DOHH2 (cell line): ENCODE measurements around the gene SH2D1B.

ENCODE experiments used
- H3F3A ChIP-seq: fragments of 200-600 bp; sonication (generic), shearing (Covaris generic); 2 replicates; pipeline ENCODE4 v1.6.0; 2016; ENCODE audit warnings: antibody characterized with exemption, mild to moderate bottlenecking; ENCODE audit not compliant: control insufficient read depth, insufficient read depth
- H3K27ac ChIP-seq: fragments of 200-600 bp; sonication (generic); 2 replicates; pipeline ENCODE4 v1.5.1; 2014; ENCODE audit warnings: low read depth, mild to moderate bottlenecking, low read length, moderate library complexity
- H3K27me3 ChIP-seq: fragments of 200-600 bp; sonication (generic); 2 replicates; pipeline ENCODE4 v1.6.1; 2014; ENCODE audit warnings: mild to moderate bottlenecking, low read length, mixed read lengths; ENCODE audit not compliant: control insufficient read depth
- H3K36me3 ChIP-seq: fragments of 200-600 bp; sonication (generic); 2 replicates; pipeline ENCODE4 v1.6.1; 2014; ENCODE audit warnings: mild to moderate bottlenecking, low read length, moderate library complexity, mixed read lengths; ENCODE audit not compliant: control insufficient read depth
- H3K4me1 ChIP-seq: fragments of 200-600 bp; sonication (generic); 2 replicates; pipeline ENCODE4 v1.6.1; 2014; ENCODE audit warnings: mild to moderate bottlenecking, low read length, mixed read lengths; ENCODE audit not compliant: control insufficient read depth
- H3K4me2 ChIP-seq: fragments of 200-600 bp; sonication (generic); 2 replicates; pipeline ENCODE4 v1.6.0; 2014; ENCODE audit warnings: mild to moderate bottlenecking, low read length, moderate library complexity
- H3K4me3 ChIP-seq: fragments of 200-600 bp; sonication (generic); 2 replicates; pipeline ENCODE4 v1.5.1; 2014; ENCODE audit warnings: mild to moderate bottlenecking, low read length, mixed read lengths
- H3K79me2 ChIP-seq: fragments of 200-600 bp; sonication (generic); 2 replicates; pipeline ENCODE4 v1.6.1; 2014; ENCODE audit warnings: mild to moderate bottlenecking, low read length, mixed read lengths; ENCODE audit not compliant: control insufficient read depth
- H3K9me2 ChIP-seq: fragments of 200-600 bp; sonication (generic); replicated peaks from 2 replicates; pipeline ENCODE4 v1.6.1; 2014; ENCODE audit warnings: mild to moderate bottlenecking, low read length, mixed read lengths; ENCODE audit not compliant: control insufficient read depth
- H3K9me3 ChIP-seq: fragments of 200-600 bp; sonication (generic); 2 replicates; pipeline ENCODE4 v1.6.1; 2014; ENCODE audit warnings: antibody characterized with exemption, low read length, mixed read lengths; ENCODE audit not compliant: control insufficient read depth, insufficient read depth
- H4K20me1 ChIP-seq: fragments of 200-600 bp; sonication (generic); 2 replicates; pipeline ENCODE4 v1.6.0; 2014; ENCODE audit warnings: low read depth, mild to moderate bottlenecking, antibody characterized with exemption, low read length, moderate library complexity; ENCODE audit not compliant: control insufficient read depth, insufficient read depth
- CTCF ChIP-seq: fragments of 200-600 bp; sonication (generic); IDR thresholded peaks from one replicate; pipeline ENCODE4 v1.5.1; 2014; ENCODE audit warnings: antibody characterized with exemption, mild to moderate bottlenecking, low read depth, low read length; ENCODE audit not compliant: poor library complexity, severe bottlenecking
- EZH2phosphoT487 ChIP-seq: fragments of 200-600 bp; sonication (generic); IDR thresholded peaks from 2 replicates; pipeline ENCODE4 v1.6.1; 2017; ENCODE audit warnings: borderline replicate concordance, mild to moderate bottlenecking, antibody characterized with exemption, low read length, moderate library complexity, mixed read lengths

The SH2D1B gene

GRCh38 chr1:162406811-162407210, 5.1 kb downstream of the SH2D1B start:
- no peaks in the 10 kb centered on the region for H3F3A ChIP-seq
- H3K4me1 ChIP-seq = no peaks in the 10 kb centered on the region
- no peak overlapping the region for H3K4me3 ChIP-seq
- H3K36me3 ChIP-seq = no peaks in the 10 kb centered on the region
- no peaks in the 10 kb centered on the region for H3K9me2 ChIP-seq
- TF ChIP-seq EZH2phosphoT487 (no peak), CTCF (no peak)
- no peaks in the 10 kb centered on the region for H4K20me1 ChIP-seq
- no peak overlapping the region for H3K27ac ChIP-seq
- no peaks in the 10 kb centered on the region for H3K9me3 ChIP-seq
- H3K27me3 ChIP-seq = no peaks in the 10 kb centered on the region
- no peak overlapping the region for H3K4me2 ChIP-seq
- H3K79me2 ChIP-seq = no peaks in the 10 kb centered on the region

- no peaks in the 10 kb centered on the region for H3K36me3 ChIP-seq
Observed at GRCh38 chr1:162405800-162406199, 6.1 kb downstream of the SH2D1B start.

GRCh38 chr1:162404550-162405160, 7.3 kb downstream of the SH2D1B start:
- no peak overlapping the region for H3K4me3 ChIP-seq
- H4K20me1 ChIP-seq = no peaks in the 10 kb centered on the region
- H3K9me2 ChIP-seq = no peaks in the 10 kb centered on the region
- H3K27ac ChIP-seq = no peak overlapping the region
- H3K4me1 ChIP-seq = no peaks in the 10 kb centered on the region
- H3K4me2 ChIP-seq = no peak overlapping the region
- no peaks in the 10 kb centered on the region for H3K27me3 ChIP-seq
- TF ChIP-seq CTCF = no peak
- no peak for TF ChIP-seq EZH2phosphoT487
- H3K36me3 ChIP-seq = no peaks in the 10 kb centered on the region
- H3F3A ChIP-seq = no peaks in the 10 kb centered on the region
- H3K79me2 ChIP-seq = no peaks in the 10 kb centered on the region
- no peaks in the 10 kb centered on the region for H3K9me3 ChIP-seq

More at GRCh38 chr1:162405800-162406199, 6.1 kb downstream of the SH2D1B start:
- H3K27ac ChIP-seq = no peak overlapping the region
- no peaks in the 10 kb centered on the region for H3F3A ChIP-seq
- H3K4me1 ChIP-seq = no peaks in the 10 kb centered on the region
- no peaks in the 10 kb centered on the region for H3K27me3 ChIP-seq
- no peaks in the 10 kb centered on the region for H3K79me2 ChIP-seq
- no peaks in the 10 kb centered on the region for H3K9me2 ChIP-seq
- TF ChIP-seq EZH2phosphoT487 (no peak), CTCF (no peak)
- no peak overlapping the region for H3K4me3 ChIP-seq
- no peak overlapping the region for H3K4me2 ChIP-seq
- no peaks in the 10 kb centered on the region for H3K9me3 ChIP-seq
- H4K20me1 ChIP-seq = no peaks in the 10 kb centered on the region
